OCI-LY3 (cell line): Measurements from ENCODE around the gene IL1RAPL1.

Source experiments
- H2AFZ ChIP-seq: fragments of 200-600, 300-600 bp; shearing (Covaris generic); 2 replicates; pipeline ENCODE4 v1.6.0; 2014; ENCODE audit warnings: antibody characterized with exemption, low read depth, low read length
- H3K27ac ChIP-seq: fragments of 200-600, 300-600 bp; sonication (generic); 2 replicates; pipeline ENCODE4 v1.5.1; 2014; ENCODE audit warnings: mild to moderate bottlenecking, low read length, moderate library complexity, mixed read lengths
- H3K27me3 ChIP-seq: fragments of 200-600, 300-600 bp; sonication (generic); 2 replicates; pipeline ENCODE4 v1.6.1; 2014; ENCODE audit warnings: low read depth, low read length, mixed read lengths
- H3K36me3 ChIP-seq: fragments of 200-600, 300-600 bp; sonication (generic); replicated peaks from 2 replicates; pipeline ENCODE3; 2014; ENCODE audit warnings: low read depth, low read length, mixed read lengths
- H3K4me1 ChIP-seq: fragments of 300-600, 200-600 bp; sonication (generic); 2 replicates; pipeline ENCODE4 v1.6.1; 2014; ENCODE audit warnings: low read length, mixed read lengths
- H3K4me2 ChIP-seq: fragments of 200-600, 300-600 bp; sonication (generic); 2 replicates; pipeline ENCODE4 v1.6.1; 2014; ENCODE audit warnings: low read length, mixed read lengths
- H3K4me3 ChIP-seq: fragments of 300-600, 200-600 bp; sonication (generic); 2 replicates; pipeline ENCODE4 v1.5.1; 2014; ENCODE audit warnings: antibody characterized with exemption, mild to moderate bottlenecking, low read length, moderate library complexity
- H3K79me2 ChIP-seq: fragments of 300-600, 200-600 bp; shearing (Covaris generic); 2 replicates; pipeline ENCODE4 v1.6.1; 2014; ENCODE audit warnings: mild to moderate bottlenecking, low read length, mixed read lengths
- H3K9ac ChIP-seq: fragments of 300-600, 200-600 bp; shearing (Covaris generic); 2 replicates; pipeline ENCODE4 v1.6.0; 2014; ENCODE audit warnings: mild to moderate bottlenecking, low read length, moderate library complexity
- H3K9me3 ChIP-seq: fragments of 200-600, 300-600 bp; shearing (Covaris generic); 2 replicates; pipeline ENCODE4 v1.6.1; 2014; ENCODE audit warnings: low read length, mixed read lengths; ENCODE audit not compliant: insufficient read depth
- H4K20me1 ChIP-seq: fragments of 200-600, 300-600 bp; sonication (generic); 2 replicates; pipeline ENCODE4 v1.6.1; 2016; ENCODE audit warnings: low read length, mixed read lengths; ENCODE audit not compliant: insufficient read depth
- EZH2phosphoT487 ChIP-seq: fragments of 200-600 bp; shearing (Covaris generic); IDR thresholded peaks from 2 replicates; pipeline ENCODE4 v1.6.1; 2018; ENCODE audit warnings: antibody characterized with exemption, mixed run types, low read depth
- TF ChIP-seq, protein P1 (sequence below): fragments of 200-600, 300-600 bp; sonication (generic); IDR thresholded peaks from 2 replicates; pipeline ENCODE4 v1.5.1; 2014; ENCODE audit warnings: antibody characterized with exemption, low read length, low read depth

Gene IL1RAPL1

GRCh38 chrX:29453333-29453732 lies 866.1 kb downstream of the IL1RAPL1 start:
- H3K9ac ChIP-seq, result no peak overlapping the region
- H3K4me1 ChIP-seq, result peaks cover 3% of the 10 kb centered on the region; the same call in 1 of the 2 replicates
- H3K27ac ChIP-seq, result no peak overlapping the region
- H3K9me3 ChIP-seq, result no peaks in the 10 kb centered on the region
- TF ChIP-seq, protein P1, sequence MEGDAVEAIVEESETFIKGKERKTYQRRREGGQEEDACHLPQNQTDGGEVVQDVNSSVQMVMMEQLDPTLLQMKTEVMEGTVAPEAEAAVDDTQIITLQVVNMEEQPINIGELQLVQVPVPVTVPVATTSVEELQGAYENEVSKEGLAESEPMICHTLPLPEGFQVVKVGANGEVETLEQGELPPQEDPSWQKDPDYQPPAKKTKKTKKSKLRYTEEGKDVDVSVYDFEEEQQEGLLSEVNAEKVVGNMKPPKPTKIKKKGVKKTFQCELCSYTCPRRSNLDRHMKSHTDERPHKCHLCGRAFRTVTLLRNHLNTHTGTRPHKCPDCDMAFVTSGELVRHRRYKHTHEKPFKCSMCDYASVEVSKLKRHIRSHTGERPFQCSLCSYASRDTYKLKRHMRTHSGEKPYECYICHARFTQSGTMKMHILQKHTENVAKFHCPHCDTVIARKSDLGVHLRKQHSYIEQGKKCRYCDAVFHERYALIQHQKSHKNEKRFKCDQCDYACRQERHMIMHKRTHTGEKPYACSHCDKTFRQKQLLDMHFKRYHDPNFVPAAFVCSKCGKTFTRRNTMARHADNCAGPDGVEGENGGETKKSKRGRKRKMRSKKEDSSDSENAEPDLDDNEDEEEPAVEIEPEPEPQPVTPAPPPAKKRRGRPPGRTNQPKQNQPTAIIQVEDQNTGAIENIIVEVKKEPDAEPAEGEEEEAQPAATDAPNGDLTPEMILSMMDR, result no peak
- TF ChIP-seq EZH2phosphoT487, result no peak
- no peaks in the 10 kb centered on the region for H3K27me3 ChIP-seq
- no peak overlapping the region for H3K4me3 ChIP-seq
- H3K79me2 ChIP-seq, result no peaks in the 10 kb centered on the region
- H3K36me3 ChIP-seq, result no peaks in the 10 kb centered on the region
- H2AFZ ChIP-seq, result no peak overlapping the region
- H3K4me2 ChIP-seq, result no peak overlapping the region
- no peaks in the 10 kb centered on the region for H4K20me1 ChIP-seq

DNA sequence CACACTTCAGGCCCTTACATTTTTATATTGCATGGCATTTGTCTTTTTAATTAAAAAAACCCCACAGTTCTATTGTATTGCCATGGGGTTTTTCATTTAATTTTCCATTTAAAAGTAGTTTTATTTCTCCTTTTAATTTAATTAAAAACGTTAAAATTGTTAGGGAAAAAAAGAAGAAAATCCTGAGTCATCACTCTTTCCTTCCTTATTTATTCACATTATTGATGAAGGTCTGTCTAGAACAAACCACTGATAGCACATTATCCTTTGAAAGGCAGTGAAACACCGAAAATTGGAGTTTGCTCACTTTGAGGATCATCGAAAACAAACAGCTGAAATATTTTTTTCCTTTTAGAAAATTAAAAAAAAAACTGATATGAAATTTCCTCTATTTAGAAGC lies 868.5 kb downstream of the IL1RAPL1 start:
- H3K79me2 ChIP-seq, result no peaks in the 10 kb centered on the region
- H3K4me1 ChIP-seq, result no peaks in the 10 kb centered on the region
- H3K27me3 ChIP-seq, result no peaks in the 10 kb centered on the region
- TF ChIP-seq EZH2phosphoT487, result no peak
- TF ChIP-seq, protein P1, result no peak
- no peak overlapping the region for H3K9ac ChIP-seq
- no peak overlapping the region for H3K27ac ChIP-seq
- no peak overlapping the region for H3K4me2 ChIP-seq
- no peak overlapping the region for H3K4me3 ChIP-seq
- H4K20me1 ChIP-seq, result no peaks in the 10 kb centered on the region
- H3K36me3 ChIP-seq, result no peaks in the 10 kb centered on the region
- no peaks in the 10 kb centered on the region for H3K9me3 ChIP-seq
- no peak overlapping the region for H2AFZ ChIP-seq

DNA sequence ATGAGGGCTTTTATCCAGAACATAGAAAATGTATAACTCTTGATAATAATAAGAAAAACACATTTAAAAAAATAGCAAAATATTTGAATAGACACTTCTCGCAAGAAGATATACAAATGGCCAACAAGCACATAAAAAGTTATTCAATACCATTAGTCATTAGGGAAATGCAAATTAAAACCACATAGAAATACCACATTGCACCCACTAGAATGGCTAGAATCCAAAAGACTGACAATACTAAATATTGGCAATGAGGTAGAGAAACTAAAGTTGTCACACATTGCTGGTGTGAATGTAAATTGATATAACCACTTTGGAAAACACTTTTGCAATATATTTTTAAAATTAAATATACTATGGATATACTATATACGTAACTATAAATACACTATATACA lies 873.8 kb downstream of the IL1RAPL1 start:
- no peaks in the 10 kb centered on the region for H4K20me1 ChIP-seq
- H3K9me3 ChIP-seq, result no peaks in the 10 kb centered on the region
- H3K4me3 ChIP-seq, result no peak overlapping the region
- H3K4me2 ChIP-seq, result no peak overlapping the region
- H3K27ac ChIP-seq, result no peak overlapping the region
- no peak overlapping the region for H2AFZ ChIP-seq
- H3K4me1 ChIP-seq, result no peaks in the 10 kb centered on the region
- H3K9ac ChIP-seq, result no peak overlapping the region
- H3K27me3 ChIP-seq, result no peaks in the 10 kb centered on the region
- no peak for TF ChIP-seq EZH2phosphoT487
- TF ChIP-seq, protein P1, result no peak
- H3K36me3 ChIP-seq, result no peaks in the 10 kb centered on the region
- no peaks in the 10 kb centered on the region for H3K79me2 ChIP-seq

- Histone ChIP-seq H3K79me2 (no peaks in the 10 kb centered on the region), H2AFZ (no peak overlapping the region), H3K27me3 (no peaks in the 10 kb centered on the region)
Measured at GRCh38 chrX:29466456-29466855, 879.2 kb downstream of the IL1RAPL1 start.

More at GRCh38 chrX:29466456-29466855, 879.2 kb downstream of the IL1RAPL1 start:
- TF ChIP-seq, protein P1, result no peak
- TF ChIP-seq EZH2phosphoT487, result no peak
- Histone ChIP-seq H3K4me3 (no peak overlapping the region), H3K9me3 (no peaks in the 10 kb centered on the region), H3K4me1 (no peaks in the 10 kb centered on the region), H3K9ac (no peak overlapping the region), H4K20me1 (no peaks in the 10 kb centered on the region), H3K27ac (no peak overlapping the region), H3K4me2 (no peak overlapping the region), H3K36me3 (no peaks in the 10 kb centered on the region)
